Inferior parietal cortex (tissue), 1 donor: ENCODE measurements around the gene TLE5.
"Not testable (repeated sequence)": the region's sequence is repeated elsewhere in the genome, so short reads cannot be mapped to it uniquely, and the experiment has no call there.

Experiments
- DNase-seq: peaks from one replicate; pipeline ENCODE4 v3.0.0-alpha.2; 2016; ENCODE audit errors: extremely low spot score

TLE5 gene

DNA sequence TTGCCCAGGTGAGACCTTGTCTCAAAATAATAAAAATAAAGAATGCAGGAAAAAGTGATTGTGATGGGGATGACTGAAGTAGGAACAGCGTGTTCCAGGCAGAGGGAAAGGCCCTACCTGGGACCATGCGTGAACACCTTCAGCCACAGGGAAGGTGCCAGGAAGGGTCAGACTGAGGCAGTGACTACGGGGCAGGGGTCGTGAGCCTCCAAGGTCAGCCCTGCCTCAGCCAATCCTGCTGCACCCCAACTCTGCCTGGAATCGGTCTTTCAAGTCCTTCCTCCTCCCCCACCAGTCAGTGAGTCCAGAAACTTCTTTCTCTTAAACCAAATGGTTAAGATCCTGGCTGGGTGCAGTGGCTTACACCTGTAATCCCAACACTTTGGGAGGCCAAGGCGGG, 17.1 kb downstream of the TLE5 start:
- DNase-seq, result no peak

DNA sequence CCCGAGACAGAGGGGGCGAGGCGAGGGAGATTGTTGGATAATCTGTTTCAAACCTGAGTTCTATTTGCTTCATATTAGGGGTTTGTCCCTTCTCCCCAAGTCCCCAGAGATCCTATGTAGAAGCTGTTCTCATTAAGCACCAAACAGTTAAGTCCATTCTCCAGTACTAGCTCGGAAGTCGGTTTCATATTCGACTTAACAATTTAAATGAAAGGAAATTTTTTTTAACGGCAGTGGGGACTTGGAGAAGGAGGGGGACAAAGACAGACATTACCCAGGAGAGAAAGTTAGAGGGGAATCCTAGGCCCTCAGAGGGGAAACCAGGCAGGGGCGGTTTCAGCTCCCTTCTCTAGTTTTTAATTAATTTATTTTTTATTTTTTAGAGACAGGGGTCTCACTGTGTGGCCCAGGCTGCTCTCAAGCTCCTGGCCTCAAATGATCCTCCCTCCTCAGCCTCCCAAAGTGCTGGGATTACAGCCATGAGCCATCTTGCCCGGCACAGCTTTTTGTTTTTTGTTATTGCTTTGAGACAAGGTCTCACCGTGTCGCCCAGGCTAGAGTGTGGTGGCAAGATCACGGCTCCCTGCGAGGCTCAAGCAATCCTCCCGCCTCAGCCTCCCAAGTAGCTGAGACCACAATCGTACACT, 19.6 kb downstream of the TLE5 start:
- no peak for DNase-seq

DNA sequence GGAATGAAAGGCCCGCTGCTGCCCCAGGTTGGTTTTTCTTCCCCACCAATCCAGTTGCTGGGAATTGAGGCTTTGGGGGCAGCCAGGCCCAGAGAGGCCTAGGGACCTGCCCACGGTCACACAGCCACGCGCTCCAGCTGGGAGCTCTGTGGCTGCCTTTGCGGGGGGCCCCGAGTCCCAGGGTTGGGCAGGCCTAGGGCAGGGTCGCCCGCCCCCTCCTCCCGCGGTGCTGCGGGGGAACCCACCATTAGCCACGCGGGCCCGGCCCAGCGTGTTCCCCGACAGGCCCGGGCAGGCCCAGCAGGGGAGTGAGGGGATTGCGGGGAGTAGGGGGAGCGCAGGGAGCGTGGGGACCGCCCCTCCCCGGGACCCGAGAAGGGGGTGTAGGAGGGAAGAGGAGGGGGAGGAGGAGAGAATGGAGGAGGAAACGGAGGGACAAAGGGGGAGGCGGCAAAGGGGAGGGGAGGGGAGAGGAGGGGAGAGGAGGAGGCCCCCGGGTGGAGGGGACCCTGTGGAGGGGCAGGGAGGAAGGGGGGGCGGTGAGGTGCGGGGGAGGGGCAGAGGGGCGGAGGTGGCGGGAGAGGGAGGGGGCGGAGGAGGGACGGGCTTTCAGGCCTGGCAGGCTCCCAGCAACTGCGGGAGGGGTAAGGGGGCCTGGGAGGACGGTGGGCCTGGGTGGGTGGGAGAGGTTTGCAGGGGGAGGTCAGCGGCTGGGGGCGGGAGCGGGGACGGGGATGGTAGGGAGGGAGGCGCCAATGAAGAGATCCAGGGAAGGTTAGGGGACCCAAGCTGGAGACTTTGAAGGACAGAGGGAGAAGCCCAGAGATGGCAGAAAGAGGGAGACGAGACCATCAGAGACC, 20.3 kb downstream of the TLE5 start:
- DNase-seq, result no peak

DNA sequence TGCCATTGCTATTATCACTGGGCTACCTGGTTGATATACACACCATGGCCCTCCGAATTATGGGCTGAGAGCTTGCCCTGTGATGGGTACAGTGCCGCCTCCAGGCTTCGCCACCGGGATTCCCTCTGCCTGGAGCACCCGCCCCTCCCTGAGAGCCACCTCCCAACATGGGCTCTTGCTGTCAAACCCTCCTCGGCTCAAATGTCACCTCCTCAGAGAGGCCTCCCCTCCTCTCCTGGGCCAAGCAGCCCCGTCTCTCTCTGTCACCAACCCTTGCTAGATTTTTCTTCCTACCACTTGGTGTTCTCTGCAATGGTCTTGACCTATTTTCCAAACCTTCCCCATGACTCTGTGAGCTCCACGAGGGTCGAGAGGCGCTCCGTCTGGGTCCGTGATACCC, 21.0 kb downstream of the TLE5 start:
- no peak for DNase-seq

DNA sequence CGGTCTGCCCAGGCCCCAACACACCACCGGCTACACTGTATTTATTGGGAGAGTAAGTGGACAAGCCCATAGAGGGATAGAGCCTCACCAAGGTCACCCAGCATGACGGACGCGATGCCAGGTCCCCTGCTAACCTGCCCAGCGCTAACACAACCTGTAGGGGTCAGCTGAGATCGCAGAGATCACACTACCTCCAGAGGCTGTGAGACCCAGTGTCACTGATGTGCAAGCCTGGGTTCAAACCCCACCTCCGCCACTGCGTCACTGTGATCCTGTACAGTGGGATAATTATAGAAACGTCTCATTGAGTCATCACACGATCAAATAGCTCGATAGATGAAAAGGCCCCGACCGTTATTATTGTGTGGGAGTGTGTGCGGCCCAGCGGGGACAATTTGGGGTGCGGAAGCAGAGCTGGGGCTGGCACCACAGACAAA, 22.6 kb downstream of the TLE5 start:
- no peak for DNase-seq

DNA sequence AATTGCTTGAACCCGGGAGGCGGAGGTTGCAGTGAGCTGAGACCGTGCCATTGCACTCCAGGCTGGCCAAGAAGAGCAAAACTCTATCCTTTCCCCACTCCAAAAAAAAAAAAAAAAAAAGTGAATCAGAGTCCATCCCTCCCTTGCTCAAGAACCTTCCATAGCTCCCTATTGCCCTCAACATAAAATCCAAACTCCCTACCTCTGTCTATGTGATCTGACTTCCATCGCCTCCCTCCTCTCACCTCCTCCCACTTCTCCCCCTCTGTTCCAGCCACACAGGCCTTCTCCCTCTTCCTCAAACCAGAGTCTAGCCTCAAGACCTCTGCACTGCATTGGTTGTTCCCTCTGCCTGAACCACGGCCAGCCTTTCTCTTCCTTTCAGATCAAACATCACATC, 23.2 kb downstream of the TLE5 start:
- DNase-seq, result no peak

DNA sequence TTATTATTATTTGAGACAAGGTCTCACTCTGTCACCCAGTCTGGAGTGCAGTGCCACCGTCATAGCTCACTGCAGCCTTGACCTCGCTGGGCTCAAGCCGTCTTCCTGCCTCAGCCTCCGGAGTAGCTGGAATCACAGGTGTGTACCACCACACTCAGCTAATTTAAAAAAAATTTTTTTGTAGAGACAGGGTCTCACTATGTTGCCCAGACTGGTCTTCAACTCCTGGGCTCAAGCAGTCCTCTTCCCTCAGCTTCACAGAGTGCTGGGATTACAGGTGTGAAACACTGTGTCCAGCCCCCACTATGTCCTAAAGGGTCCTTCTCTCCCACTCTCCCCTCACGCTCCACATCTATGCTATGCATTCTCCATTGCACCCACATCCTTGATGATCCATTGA, 24.1 kb downstream of the TLE5 start:
- DNase-seq, result no peak

DNA sequence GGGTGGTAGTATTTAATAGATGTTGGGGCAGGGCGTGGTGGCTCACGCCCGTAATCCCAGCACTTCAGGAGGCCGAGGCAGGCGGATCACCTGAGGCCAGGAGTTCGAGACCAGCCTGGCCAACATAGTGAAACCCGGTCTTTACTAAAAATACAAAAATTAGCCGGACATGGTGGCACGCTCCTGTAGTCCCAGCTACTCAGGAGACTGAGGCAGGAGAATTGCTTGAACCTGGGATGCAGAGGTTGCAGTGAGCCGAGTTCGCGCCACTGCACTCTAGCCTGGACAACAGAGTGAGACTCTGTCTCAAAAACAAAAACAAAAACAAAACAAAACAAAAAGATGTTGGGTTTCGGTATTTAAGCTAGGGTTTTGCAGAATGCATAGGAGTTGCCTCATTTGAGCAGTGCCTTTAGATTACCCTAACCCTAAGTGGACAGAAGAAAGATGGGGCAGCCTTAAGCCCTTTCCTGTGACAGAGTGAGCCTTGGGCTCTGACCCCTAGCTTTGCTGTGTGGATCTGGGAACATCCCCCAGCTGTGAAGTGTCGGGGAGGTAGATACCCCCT, 25.2 kb downstream of the TLE5 start:
- DNase-seq, result not testable (repeated sequence)

DNA sequence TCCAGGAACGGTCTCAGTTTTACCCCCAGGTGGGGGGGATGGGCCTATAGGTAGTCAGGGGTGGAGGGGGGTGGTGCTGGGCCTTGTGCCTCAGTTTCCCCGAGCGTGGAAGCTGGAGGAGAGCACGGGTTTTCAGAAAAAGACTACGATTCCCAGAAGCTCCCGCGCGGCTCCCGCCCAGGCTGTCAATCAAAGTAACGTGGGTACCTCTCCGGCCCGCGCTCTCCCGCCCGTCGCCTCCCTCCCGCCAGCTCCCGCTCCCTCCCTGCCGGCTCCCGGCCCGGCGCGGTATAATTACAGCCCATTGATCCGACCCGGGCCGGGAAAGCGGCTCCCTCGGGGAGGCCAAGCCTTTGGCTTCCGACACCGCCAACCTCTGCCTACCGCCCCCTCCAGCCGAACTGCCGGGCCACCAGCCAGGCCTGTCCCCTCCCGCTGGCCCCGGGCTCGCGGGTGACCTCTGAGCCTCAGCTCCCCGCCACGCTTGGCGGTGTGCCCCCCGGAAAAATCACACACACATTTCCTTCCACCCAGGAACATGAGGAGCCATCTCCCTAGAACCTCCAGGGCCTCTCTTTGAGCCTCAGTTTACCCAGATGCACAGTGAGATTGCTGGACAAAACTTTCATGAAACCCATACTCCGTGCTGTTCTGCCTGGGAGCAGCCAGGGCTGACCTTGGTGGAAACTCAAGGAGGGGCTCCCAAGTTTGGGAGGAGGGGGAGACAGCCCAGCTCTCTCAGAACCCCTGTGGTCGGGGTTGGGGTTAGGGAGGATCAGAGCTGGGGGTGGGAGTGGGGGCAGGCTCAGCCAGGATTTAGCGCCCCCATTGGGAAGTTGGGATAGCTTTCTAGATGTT, 25.9 kb downstream of the TLE5 start:
- DNase-seq, result peak; percentile 92

DNA sequence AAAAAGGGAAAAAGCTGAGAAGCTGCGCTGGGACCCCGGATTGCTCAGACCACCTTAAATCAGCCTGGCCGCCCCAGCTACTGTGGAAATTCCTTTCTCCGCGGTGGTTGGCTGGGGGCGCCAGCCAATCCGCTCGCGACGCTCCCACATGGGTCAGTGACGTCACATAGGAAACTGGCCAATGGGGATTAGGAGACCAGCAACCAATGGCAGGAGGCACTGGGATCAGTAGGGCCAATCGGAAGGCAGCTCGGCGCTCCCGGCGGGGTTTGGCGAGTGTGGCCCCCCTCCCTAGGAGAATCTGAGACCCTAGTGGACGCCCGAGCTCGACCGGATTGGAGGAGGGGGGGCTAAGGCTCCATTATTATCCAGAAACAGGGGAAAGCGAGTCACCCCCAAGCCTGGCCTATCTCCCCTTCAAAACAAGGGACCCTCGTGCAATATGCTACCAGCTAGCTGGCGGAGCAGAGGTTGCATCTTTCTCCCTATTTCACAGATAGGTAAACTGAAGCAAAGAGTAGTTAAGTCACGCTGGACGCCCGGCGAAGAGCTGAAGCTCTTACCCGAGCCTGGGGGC, 26.7 kb downstream of the TLE5 start:
- DNase-seq, result peak; percentile 99

DNA sequence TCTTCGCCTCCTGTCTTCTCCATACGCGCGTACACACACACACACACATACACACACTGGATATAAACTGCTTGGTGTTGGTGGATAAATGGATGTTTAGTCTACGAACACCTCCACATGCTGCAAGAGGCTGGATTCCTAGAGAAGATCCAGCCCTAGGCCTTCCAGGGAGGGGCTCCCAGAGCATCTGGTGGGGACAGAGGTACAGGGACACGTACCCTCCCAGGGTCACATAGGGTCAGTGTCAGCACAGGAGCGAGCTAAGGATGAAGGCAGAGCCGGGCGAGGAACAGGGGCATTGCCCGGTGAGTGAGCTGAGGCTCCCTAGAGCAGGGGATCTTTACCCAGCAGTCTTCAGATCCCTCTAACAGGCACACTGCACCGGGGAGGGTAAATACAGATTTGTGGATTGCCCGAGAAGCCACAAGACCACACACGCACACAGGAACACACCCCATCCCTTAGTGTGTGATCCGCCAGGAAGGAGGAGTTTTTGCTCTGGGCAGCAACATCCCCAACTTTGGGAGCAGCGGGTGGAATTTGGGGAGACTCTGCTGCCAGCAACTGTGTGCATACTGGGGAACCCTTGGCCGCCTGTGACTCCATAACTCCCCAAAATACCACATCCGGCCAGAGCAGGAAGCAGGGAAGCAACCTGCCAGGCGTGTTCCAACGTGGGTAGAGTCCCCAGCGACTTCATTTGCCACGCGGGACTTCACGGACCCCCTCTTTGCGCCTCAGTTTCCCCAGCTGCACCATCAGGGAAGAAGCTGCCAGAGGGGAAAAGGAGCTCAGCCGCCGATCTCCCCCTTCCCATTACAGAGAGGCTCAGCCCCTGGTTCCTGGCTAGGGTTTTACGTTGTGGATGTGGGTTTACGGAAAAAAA, 27.4 kb downstream of the TLE5 start:
- DNase-seq, result peak; percentile 23

DNA sequence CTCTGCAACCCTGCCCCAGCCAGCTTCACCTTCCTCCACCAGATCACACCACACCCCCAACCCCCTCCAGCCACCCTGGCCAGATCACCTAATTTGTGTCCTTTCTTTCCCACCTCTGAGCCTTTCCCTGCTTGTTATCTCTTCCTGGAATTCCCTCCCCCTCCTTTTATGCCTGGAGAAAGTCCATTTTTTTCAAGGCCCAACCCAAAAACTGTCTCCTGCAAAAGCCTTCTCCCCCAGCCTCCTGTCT, 28.0 kb downstream of the TLE5 start:
- DNase-seq, result no peak

DNA sequence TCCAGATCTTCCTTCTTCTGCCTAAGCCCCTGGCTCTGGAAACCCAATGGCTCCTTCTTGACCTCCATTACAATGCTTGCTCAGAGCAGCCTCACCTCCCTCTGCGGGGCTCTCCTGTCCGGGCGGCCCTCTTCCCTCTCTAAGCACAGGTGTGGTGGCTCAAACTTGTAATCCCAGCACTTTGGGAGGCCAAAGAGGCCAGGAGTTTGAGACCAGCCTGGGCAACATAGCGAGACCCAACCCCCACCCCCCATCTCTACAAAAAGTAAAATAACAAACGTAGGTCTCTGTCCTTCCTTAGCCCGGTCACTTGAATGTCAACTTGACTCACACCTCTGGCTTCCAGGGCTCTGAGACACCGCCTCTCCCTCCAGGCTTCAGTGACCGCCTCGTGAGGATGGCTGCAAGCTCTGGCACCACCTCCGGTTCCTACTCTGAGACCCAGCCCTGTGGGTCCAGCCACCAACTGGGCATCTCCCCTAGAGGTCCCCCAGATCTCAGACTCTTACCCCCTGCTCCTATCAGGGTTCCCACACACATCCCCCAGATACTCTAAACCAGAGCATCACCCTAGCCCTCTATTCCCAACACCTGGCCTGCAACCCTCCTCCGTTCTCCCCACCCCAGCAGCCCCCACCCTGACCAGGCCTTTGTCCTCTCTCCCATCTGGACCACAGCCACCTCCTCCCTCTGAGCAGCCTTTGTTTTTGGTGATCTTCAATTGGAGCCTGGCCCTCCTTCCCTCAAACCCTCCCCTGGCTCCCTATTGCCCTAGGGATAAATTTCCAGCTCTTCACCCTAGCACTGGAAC, 28.5 kb downstream of the TLE5 start:
- DNase-seq, result no peak

DNA sequence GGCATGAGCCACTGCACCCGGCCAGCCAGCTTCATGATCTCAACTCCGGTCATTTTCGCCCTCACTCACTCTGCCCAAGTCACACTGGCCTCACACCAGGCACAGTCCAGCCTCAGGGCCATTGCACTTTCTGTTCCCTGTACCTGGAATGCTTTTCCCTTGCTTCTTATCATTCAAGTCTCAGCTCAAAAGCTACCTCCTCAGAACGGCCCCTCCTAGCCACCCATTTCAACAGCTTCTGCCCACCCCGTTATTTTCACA, 30.8 kb downstream of the TLE5 start:
- no peak for DNase-seq

DNA sequence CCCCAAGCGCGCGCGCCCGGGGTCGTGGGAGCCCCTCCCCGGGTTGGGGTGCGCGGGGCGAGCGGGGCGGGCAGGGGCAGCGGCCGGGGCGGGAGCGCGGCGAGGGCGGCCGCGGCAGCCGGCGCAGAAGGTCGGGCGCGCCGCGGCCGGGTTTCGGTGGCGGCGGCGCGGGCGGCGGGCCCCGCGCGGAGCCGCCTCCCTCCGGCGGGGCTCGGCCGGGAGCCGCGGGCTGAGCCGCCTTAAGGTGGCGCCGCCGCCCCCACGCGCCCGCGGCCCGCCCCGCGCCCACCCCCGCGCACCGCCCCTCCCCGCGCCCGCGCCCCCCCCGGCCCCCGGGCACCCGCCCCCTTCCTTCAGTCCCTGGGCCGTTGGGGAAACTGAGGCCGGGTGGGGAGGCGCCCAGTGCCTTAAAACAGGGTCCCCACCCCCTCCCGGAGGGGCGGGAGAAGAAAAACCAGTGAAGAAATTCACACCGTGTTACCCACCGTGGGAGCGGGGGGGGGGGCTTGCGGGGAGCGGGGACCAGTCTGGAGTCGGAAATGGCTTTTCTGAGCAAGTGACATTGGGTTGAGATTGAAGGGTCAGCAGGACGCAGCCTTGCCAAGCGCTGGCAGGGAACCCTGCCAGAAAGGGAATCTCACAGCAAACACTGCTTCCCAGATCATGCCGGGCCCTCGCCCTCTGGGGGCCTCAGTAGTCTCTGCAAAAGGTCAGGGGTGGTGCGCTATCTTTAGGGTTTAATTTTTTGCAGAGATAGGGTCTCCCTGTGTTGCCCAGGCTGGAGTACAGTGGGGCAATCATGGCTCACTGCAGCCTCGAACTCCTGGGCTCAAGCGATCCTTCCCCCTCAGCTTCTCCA, 33.0 kb downstream of the TLE5 start, which contains the start of gene TLE2:
Gene TLE2, minus strand, starts transcription at position 216 of the 859 bp plus-strand sequence. CDS start 376 bp downstream, outside the sequence.
- no peak for DNase-seq

DNA sequence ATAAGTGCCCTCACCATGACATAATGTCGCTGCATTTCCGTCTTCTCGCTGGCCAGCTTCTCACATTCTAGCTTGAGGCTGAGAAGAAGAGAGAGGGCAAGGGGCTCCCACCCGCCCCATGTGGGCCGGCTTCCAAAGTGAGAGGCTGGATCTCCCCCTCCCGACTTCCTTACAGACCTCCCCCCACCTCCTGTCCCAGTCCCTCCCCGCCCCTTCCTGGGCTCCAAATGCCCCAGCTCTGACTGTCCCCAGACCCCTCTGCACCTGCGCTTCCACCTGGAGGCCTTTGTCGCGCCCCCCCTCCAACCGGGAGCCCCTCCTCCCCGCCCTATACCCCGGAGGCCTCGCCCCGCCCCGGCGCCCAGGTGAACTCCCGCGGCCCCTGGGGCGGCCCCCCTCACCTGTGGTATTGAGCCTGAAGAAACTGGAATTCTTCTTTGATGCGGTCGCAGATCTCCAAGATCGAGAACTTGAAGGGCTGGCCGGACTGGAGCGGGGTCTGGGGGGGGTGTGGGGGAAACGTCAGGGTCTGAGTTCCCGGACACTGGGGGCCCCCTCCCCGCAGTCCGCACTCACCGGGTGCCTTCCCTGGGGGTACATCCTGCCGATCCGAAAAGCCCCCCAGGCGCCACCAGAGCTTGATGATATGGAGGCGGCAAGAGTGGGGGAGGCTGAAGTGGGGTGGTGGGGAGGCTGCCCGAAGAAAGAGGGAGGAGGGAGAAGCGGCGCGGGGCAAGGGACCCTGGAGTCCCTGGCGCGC, 33.8 kb downstream of the TLE5 start:
- DNase-seq, result no peak

DNA sequence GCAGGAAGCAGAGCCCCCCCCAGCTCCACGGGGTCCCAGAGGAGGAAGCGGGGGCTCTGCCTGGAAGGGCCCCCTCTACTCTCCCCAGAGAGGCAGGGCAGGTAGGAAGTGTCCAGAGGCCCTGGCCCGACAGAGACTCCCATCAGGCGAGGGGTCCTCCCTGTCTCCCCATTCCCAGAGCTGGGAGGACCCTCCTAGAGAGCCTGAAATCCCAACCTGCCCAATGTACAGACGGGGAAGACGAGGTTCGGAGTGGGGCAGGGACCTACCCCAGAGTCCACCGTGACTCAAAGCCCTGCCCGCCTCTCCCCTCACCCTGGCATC, 34.4 kb downstream of the TLE5 start:
- no peak for DNase-seq

DNA sequence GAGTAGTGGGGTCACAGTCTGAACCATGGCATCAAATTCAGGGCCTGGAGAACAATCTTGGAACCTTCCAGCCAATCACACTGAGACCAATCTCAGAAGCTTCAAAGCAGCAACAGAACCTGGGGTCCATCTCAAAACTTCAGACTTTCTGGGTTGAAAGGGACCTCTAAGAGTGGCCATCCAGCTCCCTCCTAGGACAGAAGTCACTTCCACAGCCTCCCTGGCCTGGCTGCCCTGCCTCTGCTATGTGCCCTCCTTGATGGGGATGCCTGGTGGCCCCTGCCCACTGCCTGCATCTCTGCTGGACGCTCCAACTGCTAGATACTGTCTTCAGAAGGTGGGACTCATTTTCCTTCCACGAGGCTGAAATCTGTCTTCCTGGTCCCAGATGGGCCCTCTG, 35.0 kb downstream of the TLE5 start:
- DNase-seq, result no peak

DNA sequence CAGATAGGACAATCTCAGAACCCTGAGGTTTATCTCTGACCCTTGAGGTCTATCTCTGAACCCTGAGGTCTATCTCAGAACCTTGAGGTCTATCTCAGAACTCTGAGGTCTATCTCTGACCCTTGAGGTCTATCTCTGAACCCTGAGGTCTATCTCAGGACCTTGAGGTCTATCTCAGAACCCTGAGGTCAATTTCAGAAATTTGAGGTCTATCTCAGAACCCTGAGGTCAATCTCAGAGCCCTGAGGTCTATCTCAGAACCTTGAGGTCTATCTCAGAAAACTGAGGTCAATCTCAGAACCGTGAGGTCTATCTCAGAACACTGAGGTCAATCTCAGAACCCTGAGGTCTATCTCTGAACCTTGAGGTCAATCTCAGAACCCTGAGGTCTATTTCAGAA, 35.5 kb downstream of the TLE5 start:
- no peak for DNase-seq
